GM10847 (cell line): Measurements from ENCODE around the gene CTU1.

Experiments
- POLR2A ChIP-seq: IDR thresholded peaks from 2 replicates; pipeline ENCODE4 v1.6.1; 2011; ENCODE audit not compliant: insufficient read length; ENCODE audit errors: extremely low read depth

CTU1 gene

DNA sequence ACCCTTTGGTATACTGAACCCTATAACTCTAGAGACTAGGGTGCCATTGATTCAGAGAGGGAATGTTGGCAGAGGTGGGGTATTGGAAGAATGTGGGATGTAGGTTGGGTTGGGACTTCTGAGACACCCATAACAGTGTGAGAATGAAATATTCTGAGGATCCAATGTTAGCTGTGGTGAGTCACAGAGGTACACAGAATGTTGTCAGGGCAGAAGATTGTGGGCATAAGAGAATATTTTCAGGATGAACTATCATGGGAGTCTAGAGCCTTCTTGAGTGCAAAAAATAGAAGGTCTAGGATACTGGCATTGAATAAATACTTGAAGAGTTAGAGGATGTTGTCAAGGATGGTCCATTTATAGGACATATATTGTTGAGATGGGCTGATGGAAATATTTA lies 52.3 kb downstream of the CTU1 start:
- TF ChIP-seq POLR2A, result no peak
